Ovary (tissue), 9 donors: Measurements from ENCODE around the gene LARP4B. TPM values are rescaled to one million over a fixed set of nuclear protein-coding genes. Genes with fewer than 3 reads are reported as not detected.
A peak's percentile ranks its signal among the peaks of the same experiment; 100 is the strongest.

Experiments
- DNase-seq, 5 donors: peaks; one replicate each; pipeline ENCODE4 v3.0.0-alpha.2; 2019 to 2020
- H3K27ac ChIP-seq, 2 donors: fragments of 200-600 bp; one replicate each; pipeline versions ENCODE4 v1.5.1 to v1.8.0; 2019 to 2022
- H3K27me3 ChIP-seq: fragments of 200-600 bp; one replicate; pipeline ENCODE4 v1.8.0; 2022
- H3K36me3 ChIP-seq: fragments of 200-600 bp; sonication (generic); one replicate; pipeline ENCODE4 v1.5.1; 2019
- H3K4me1 ChIP-seq: one replicate; pipeline ENCODE4 v1.8.1; 2013; ENCODE audit warnings: mild to moderate bottlenecking, moderate library complexity; ENCODE audit not compliant: insufficient read depth
- H3K4me3 ChIP-seq: fragments of 200-600 bp; sonication (generic); one replicate; pipeline ENCODE4 v1.5.1; 2017
- H3K9me3 ChIP-seq, 2 donors: fragments of 200-600 bp in 1 of 2; sonication (generic) in 1 of 2; one replicate each; pipeline versions ENCODE4 v1.5.1 to v1.8.1; 2013 to 2019; ENCODE audit warnings: mild to moderate bottlenecking in 1 of 2, moderate library complexity in 1 of 2
- EP300 ChIP-seq: sonication (generic); formaldehyde crosslinking; IDR thresholded peaks from one replicate; pipeline ENCODE4 v1.6.1; 2017; ENCODE audit warnings: antibody characterized with exemption
- POLR2A ChIP-seq: fragments of 450-650 bp; IDR thresholded peaks from one replicate; pipeline ENCODE4 v1.6.1; 2017; ENCODE audit warnings: antibody characterized with exemption, mild to moderate bottlenecking, moderate library complexity
- WGBS, 3 donors: extraction: QIAGEN DNeasy Blood & Tissue Kit in 1 of 3; methylation state at CpG; one replicate each; pipeline versions ENCODE4 v1.1.5 to v1.1.7; 2013 to 2017; 5-methylcytosine and 5-hydroxymethylcytosine counted together
- intact Hi-C, 4 donors: fragments of 100-400 bp; cut with DNase I; formaldehyde crosslinking; loops; one replicate each; pipeline versions ENCODE4 v1.11.0 to v1.15.1; 2022 to 2023
- polyA plus RNA-seq, 2 donors: library from polyadenylated mRNA; stranded (reverse); fragments of 200-250 nt in 1 of 2; fragments of 350-450 nt in 1 of 2; fragmentation: Illumina TruSeq in 1 of 2; extraction: RNeasy Lipid Tissue Mini Kit (QIAGEN cat#74804) in 1 of 2; gene quantifications; one replicate each; pipeline ENCODE4 v1.2.3, GENCODE V29; 2013 to 2014
- total RNA-seq, 7 donors: library from RNA; depleted of rRNA in 2 of 7; stranded (reverse); fragments of >200 nt in 2 of 7; fragmentation: NEBNext Ultra II Directional in 3 of 7; extraction: Animal tissue kit (Norgen Biotek cat#: 25700) in 3 of 7; gene quantifications; one replicate each; pipeline versions ENCODE4 v1.1.0 to v1.2.4, GENCODE V29; 2016 to 2023
- TF ChIP-seq, protein P1 (sequence below), 3 donors: fragments of 450-650 bp in 2 of 3; fragments of 200-600 bp in 1 of 3; IDR thresholded peaks; one replicate each; pipeline versions ENCODE4 v1.5.1 to v1.8.0; 2016 to 2022; ENCODE audit warnings: antibody characterized with exemption in 3 of 3, mild to moderate bottlenecking in 1 of 3
- donor health status: DM: no; HTN: no; CAD: no; lungs with moderate emphysema.
- donor health status: DM: no; HTN: no; CAD: no.
- donor health status: Bipolar disorder and iron deficiency.
- donor health status: DM: yes; HTN: yes; CAD: no.
- donor health status: DM: no; HTN: no; CAD: no.
- donor health status: DM: yes; HTN: yes; CAD: no.

The LARP4B gene
- total and polyA plus RNA-seq, 9 donors = 14.4 to 77.8 (median 54.4) TPM

DNA sequence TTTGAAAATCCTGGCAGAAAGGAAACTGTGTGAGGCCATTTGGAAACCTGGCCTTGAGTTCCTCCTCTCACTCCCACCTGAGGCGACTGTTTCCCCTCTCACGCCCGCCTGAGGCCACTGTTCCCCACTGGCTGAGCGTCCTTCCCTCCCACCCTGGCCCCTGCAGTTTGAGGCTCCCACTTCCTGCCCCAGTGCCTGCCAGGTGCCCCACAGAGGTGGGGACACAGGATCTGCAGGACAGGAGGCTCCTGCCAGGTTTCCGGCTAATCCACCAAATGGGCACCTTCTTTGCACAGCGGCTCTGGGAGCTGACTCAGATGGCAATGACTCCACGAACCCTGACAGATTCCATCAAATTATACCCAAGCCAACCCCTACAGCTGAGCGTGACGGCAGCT lies 24.3 kb upstream of the LARP4B start:
- TF ChIP-seq POLR2A = no peak
- no peak for TF ChIP-seq EP300
- TF ChIP-seq, protein P1, sequence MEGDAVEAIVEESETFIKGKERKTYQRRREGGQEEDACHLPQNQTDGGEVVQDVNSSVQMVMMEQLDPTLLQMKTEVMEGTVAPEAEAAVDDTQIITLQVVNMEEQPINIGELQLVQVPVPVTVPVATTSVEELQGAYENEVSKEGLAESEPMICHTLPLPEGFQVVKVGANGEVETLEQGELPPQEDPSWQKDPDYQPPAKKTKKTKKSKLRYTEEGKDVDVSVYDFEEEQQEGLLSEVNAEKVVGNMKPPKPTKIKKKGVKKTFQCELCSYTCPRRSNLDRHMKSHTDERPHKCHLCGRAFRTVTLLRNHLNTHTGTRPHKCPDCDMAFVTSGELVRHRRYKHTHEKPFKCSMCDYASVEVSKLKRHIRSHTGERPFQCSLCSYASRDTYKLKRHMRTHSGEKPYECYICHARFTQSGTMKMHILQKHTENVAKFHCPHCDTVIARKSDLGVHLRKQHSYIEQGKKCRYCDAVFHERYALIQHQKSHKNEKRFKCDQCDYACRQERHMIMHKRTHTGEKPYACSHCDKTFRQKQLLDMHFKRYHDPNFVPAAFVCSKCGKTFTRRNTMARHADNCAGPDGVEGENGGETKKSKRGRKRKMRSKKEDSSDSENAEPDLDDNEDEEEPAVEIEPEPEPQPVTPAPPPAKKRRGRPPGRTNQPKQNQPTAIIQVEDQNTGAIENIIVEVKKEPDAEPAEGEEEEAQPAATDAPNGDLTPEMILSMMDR (IDR thresholded peaks at IDR 0.05) = no peak
- H3K9me3 ChIP-seq = no peaks in the 10 kb centered on the region
- H3K27ac ChIP-seq = no peak overlapping the region
- no peaks in the 10 kb centered on the region for H3K4me1 ChIP-seq
- intact Hi-C loops = no loop called here
- H3K27me3 ChIP-seq = no peaks in the 10 kb centered on the region
- WGBS, 3 donors = 47 to 55% (median 54%) methylated on average over 9 of the region's 9 CpGs
- H3K36me3 ChIP-seq = no peaks in the 10 kb centered on the region
- no peak overlapping the region for H3K4me3 ChIP-seq
- peak in 1 of 5 donors; percentile 27 for DNase-seq

DNA sequence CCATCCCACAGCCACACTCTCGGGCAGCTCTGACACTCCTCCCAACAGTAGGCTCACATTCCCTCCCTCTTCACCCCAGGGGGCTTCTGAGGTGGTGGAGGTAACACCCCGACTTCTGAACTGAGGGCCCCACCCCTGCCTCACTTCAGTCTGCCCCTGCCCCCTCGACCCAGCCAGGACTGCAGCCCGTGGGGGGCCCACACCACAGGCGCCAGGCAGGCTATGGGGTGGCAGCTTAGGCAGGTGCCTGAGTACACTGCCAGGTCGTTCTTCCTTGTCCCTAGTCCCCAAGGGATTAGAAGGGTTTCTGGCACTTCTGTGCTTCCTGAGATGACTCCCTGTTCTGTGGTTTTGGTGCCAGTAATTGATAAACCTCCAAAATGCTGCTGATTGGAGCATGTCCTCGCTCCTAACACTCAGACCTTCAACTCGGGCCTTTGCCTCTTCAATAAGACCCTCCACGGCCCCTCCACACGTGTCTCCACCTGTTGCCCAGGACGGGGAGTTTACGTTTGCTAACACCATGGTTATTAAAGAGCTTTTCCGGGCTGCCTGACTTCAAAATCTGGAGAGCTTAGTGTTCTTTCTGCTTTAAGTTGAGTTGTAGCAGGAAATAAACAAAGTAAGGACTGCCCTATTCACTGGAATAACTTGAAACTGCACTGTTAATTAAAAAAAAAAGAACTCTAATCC lies 23.8 kb upstream of the LARP4B start:
- intact Hi-C loops = no loop called here
- H3K9me3 ChIP-seq = no peaks in the 10 kb centered on the region

DNA sequence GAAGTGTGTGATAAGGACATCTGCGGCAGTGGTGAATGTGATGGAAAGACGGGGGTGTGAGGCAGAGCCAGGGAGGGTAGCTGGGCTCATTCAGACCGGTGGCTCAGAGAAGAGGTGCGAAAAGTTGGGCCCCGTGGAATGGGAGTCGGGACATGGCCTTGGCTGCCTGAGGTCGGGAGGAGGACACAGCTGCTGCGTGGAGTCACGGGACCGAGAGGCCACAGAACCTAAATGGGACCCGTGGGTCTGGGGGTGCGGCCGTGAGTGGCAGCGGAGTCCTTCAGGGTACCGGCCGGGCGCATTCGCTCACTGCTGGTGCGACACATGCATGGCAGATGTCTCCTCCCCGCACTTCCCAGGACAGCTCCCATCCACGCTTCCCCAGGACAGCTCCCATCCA lies 22.9 kb upstream of the LARP4B start:
- no peaks in the 10 kb centered on the region for H3K27me3 ChIP-seq
- intact Hi-C loops = no loop called here
- no peak for TF ChIP-seq EP300
- TF ChIP-seq POLR2A = no peak
- TF ChIP-seq, protein P1 (IDR thresholded peaks at IDR 0.05) = no peak
- no peaks in the 10 kb centered on the region for H3K4me1 ChIP-seq
- WGBS, 3 donors = 80 to 88% (median 84%) methylated on average over 21 of the region's 21 CpGs
- no peak for DNase-seq
- no peak overlapping the region for H3K4me3 ChIP-seq
- no peaks in the 10 kb centered on the region for H3K9me3 ChIP-seq
- H3K36me3 ChIP-seq = no peaks in the 10 kb centered on the region
- no peak overlapping the region for H3K27ac ChIP-seq

More for the DNA sequence above, 23.8 kb upstream of the LARP4B start:
- H3K4me3 ChIP-seq = no peak overlapping the region
- WGBS, 3 donors = 16 to 21% (median 20%) methylated on average over 13 of the region's 13 CpGs
- TF ChIP-seq POLR2A (no peak), EP300 (no peak)
- TF ChIP-seq, protein P1 (IDR thresholded peaks at IDR 0.05) = no peak
- no peaks in the 10 kb centered on the region for H3K36me3 ChIP-seq
- no peaks in the 10 kb centered on the region for H3K4me1 ChIP-seq
- no peaks in the 10 kb centered on the region for H3K27me3 ChIP-seq
- DNase-seq = peak in 1 of 5 donors; percentile 19
- H3K27ac ChIP-seq = no peak overlapping the region

DNA sequence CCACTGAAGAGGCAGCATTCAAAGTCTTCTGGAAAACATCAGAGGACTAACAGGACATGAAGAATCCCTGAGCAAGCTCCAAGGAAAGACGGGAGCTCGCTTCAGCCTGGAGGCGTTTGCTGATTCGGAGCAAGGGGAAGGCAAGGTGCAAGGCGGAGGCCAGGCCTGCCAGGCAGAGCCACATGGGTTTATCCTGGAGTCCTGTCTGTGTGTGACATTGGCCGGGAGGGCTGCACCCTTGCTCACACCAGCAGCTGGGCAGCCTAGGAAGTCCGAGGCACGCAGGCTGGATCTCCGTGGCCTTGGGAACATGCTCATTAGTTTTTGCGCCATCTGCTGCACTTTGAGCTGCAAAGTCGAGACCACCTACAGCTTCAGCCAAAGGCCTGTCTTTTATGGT lies 22.3 kb upstream of the LARP4B start:
- no peak for DNase-seq
- WGBS, 3 donors = 50 to 66% (median 58%) methylated on average over 11 of the region's 11 CpGs
- Histone ChIP-seq H3K9me3 (no peaks in the 10 kb centered on the region), H3K36me3 (no peaks in the 10 kb centered on the region), H3K4me3 (no peak overlapping the region), H3K27me3 (no peaks in the 10 kb centered on the region), H3K4me1 (no peaks in the 10 kb centered on the region), H3K27ac (no peak overlapping the region)
- TF ChIP-seq EP300 = no peak
- TF ChIP-seq, protein P1 (IDR thresholded peaks at IDR 0.05) = no peak
- no peak for TF ChIP-seq POLR2A
- intact Hi-C loops = no loop called here
